ENCODE data around the gene PTPN7. TPM values are rescaled to one million over a fixed set of nuclear protein-coding genes. Genes with fewer than 3 reads are reported as not detected.

PTPN7 gene
- total and polyA plus RNA-seq, 2 of the 13 experiments (the other 11 are each of a cell fraction or from before 2014, with no cell fraction given): not detected

DNA sequence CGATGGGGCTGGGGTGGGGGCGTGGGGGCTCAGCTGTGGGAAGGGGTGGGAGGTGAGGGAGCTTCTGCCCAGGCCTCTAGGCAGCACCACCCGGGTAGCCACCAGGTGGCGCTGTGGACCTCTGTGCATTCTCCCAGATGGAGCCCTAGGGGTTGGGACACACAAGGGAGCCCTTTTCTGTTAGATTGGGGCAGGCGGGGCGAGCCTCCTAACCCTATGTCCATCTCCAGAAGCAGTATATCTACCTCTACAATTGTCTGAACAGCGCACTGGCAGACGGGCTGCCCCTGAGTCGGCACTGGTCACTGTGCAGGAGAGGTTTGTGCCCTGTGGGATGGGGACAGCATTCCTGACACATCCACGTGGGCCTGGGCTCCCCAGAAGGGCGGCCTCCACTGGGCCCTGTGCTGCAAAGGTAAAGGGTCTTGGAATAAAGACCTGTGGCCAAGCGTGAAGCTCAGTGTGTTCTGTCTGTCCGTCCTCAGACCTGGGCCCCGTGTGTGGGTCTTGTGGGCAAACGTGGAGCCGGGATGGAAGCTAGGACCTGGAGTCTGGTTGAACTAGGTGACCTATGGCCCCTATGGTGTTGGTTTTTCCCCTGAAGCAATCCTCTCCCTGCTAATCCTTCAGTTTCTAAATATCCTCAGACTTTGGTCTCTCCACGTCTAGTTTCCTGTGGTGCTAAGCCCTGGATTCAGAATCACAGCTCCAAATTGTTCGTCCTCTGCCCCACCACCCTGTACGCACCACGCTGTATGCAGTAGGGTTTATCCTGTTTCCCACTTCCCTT, 28.8 kb upstream of the PTPN7 start (continued):
- TF ChIP-seq HOXD1 (CRISPR knock-in tag; IDR thresholded peaks at IDR 0.05) (no peak; the same call in 1 of the 2 replicates), KDM5B (CRISPR knock-in tag; IDR thresholded peaks at IDR 0.05; ENCODE audit: borderline replicate concordance) (peak; percentile 36; the same call in 1 of the 2 replicates), ZNF160 (CRISPR knock-in tag; IDR thresholded peaks at IDR 0.05) (0 out of 2 replicates have a peak, but pooled peaks have one; percentile 54), KDM6A (CRISPR knock-in tag; IDR thresholded peaks at IDR 0.05; ENCODE audit: low read depth) (no peak), NCOA1 (CRISPR knock-in tag; IDR thresholded peaks at IDR 0.05) (no peak), ZNF30 (CRISPR knock-in tag; IDR thresholded peaks at IDR 0.05) (no peak), ZFP90 (CRISPR knock-in tag; IDR thresholded peaks at IDR 0.05; ENCODE audit: borderline replicate concordance) (no peak), ZMAT3 (CRISPR knock-in tag; conservative IDR thresholded peaks at IDR 0.05) (no peak), ZBTB21 (CRISPR knock-in tag; IDR thresholded peaks at IDR 0.05) (no peak), SCMH1 (CRISPR knock-in tag; IDR thresholded peaks at IDR 0.05; ENCODE audit: borderline replicate concordance) (no peak), MED1 (CRISPR knock-in tag; IDR thresholded peaks at IDR 0.05) (peak; percentile 38), KLF11 (CRISPR knock-in tag; IDR thresholded peaks at IDR 0.05) (no peak), ZNF180 (CRISPR knock-in tag; IDR thresholded peaks at IDR 0.05; ENCODE audit: borderline replicate concordance, low read depth) (no peak), HNRNPK (IDR thresholded peaks at IDR 0.05; ENCODE audit: low read depth, low read length, poor library complexity, severe bottlenecking) (no peak), ZFP36L2 (CRISPR knock-in tag; IDR thresholded peaks at IDR 0.05) (no peak), ZNF207 (IDR thresholded peaks at IDR 0.05; ENCODE audit: borderline replicate concordance) (no peak), SMC3 (IDR thresholded peaks at IDR 0.05; ENCODE audit: low read length) (no peak)
- TF ChIP-seq, protein P1, sequence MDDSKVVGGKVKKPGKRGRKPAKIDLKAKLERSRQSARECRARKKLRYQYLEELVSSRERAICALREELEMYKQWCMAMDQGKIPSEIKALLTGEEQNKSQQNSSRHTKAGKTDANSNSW (CRISPR knock-in tag; IDR thresholded peaks at IDR 0.05; ENCODE audit: borderline replicate concordance): no peak
- TF ChIP-seq, protein P2, sequence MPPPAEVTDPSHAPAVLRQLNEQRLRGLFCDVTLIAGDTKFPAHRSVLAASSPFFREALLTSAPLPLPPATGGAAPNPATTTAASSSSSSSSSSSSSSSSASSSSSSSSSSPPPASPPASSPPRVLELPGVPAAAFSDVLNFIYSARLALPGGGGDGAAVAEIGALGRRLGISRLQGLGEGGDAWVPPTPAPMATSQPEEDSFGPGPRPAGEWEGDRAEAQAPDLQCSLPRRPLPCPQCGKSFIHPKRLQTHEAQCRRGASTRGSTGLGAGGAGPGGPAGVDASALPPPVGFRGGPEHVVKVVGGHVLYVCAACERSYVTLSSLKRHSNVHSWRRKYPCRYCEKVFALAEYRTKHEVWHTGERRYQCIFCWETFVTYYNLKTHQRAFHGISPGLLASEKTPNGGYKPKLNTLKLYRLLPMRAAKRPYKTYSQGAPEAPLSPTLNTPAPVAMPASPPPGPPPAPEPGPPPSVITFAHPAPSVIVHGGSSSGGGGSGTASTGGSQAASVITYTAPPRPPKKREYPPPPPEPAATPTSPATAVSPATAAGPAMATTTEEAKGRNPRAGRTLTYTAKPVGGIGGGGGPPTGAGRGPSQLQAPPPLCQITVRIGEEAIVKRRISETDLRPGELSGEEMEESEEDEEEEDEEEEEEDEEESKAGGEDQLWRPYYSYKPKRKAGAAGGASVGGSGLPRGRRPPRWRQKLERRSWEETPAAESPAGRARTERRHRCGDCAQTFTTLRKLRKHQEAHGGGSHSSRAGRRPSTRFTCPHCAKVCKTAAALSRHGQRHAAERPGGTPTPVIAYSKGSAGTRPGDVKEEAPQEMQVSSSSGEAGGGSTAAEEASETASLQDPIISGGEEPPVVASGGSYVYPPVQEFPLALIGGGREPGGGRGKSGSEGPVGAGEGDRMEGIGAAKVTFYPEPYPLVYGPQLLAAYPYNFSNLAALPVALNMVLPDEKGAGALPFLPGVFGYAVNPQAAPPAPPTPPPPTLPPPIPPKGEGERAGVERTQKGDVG (CRISPR knock-in tag; IDR thresholded peaks at IDR 0.05; ENCODE audit: borderline replicate concordance): no peak
- TF ChIP-seq, protein P3, sequence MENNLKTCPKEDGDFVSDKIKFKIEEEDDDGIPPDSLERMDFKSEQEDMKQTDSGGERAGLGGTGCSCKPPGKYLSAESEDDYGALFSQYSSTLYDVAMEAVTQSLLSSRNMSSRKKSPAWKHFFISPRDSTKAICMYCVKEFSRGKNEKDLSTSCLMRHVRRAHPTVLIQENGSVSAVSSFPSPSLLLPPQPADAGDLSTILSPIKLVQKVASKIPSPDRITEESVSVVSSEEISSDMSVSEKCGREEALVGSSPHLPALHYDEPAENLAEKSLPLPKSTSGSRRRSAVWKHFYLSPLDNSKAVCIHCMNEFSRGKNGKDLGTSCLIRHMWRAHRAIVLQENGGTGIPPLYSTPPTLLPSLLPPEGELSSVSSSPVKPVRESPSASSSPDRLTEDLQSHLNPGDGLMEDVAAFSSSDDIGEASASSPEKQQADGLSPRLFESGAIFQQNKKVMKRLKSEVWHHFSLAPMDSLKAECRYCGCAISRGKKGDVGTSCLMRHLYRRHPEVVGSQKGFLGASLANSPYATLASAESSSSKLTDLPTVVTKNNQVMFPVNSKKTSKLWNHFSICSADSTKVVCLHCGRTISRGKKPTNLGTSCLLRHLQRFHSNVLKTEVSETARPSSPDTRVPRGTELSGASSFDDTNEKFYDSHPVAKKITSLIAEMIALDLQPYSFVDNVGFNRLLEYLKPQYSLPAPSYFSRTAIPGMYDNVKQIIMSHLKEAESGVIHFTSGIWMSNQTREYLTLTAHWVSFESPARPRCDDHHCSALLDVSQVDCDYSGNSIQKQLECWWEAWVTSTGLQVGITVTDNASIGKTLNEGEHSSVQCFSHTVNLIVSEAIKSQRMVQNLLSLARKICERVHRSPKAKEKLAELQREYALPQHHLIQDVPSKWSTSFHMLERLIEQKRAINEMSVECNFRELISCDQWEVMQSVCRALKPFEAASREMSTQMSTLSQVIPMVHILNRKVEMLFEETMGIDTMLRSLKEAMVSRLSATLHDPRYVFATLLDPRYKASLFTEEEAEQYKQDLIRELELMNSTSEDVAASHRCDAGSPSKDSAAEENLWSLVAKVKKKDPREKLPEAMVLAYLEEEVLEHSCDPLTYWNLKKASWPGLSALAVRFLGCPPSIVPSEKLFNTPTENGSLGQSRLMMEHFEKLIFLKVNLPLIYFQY (CRISPR knock-in tag; IDR thresholded peaks at IDR 0.05; ENCODE audit: borderline replicate concordance): no peak
- TF ChIP-seq, protein P4, sequence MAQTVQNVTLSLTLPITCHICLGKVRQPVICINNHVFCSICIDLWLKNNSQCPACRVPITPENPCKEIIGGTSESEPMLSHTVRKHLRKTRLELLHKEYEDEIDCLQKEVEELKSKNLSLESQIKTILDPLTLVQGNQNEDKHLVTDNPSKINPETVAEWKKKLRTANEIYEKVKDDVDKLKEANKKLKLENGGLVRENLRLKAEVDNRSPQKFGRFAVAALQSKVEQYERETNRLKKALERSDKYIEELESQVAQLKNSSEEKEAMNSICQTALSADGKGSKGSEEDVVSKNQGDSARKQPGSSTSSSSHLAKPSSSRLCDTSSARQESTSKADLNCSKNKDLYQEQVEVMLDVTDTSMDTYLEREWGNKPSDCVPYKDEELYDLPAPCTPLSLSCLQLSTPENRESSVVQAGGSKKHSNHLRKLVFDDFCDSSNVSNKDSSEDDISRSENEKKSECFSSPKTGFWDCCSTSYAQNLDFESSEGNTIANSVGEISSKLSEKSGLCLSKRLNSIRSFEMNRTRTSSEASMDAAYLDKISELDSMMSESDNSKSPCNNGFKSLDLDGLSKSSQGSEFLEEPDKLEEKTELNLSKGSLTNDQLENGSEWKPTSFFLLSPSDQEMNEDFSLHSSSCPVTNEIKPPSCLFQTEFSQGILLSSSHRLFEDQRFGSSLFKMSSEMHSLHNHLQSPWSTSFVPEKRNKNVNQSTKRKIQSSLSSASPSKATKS (CRISPR knock-in tag; IDR thresholded peaks at IDR 0.05): no peak
